Upper lobe of right lung (tissue), 1 donor: ENCODE measurements around the gene GOLGA1. TPM values are rescaled to one million over a fixed set of nuclear protein-coding genes. Genes with fewer than 3 reads are reported as not detected.

Experiments used
- ATAC-seq: fragments of 200-7000 bp; cut with Tn5 transposase; one replicate; pipeline ENCODE4 v1.9.1; 2020; ENCODE audit warnings: mild to moderate bottlenecking, moderate library complexity
- DNase-seq: peaks from one replicate; pipeline ENCODE4 v3.0.0-alpha.2; 2020
- H3K27ac ChIP-seq: fragments of 200-600 bp; one replicate; pipeline ENCODE4 v1.8.0; 2022
- H3K27me3 ChIP-seq: fragments of 200-600 bp; one replicate; pipeline ENCODE4 v1.8.0; 2022; ENCODE audit warnings: mild to moderate bottlenecking
- H3K36me3 ChIP-seq: fragments of 200-600 bp; one replicate; pipeline ENCODE4 v1.8.0; 2022
- H3K4me1 ChIP-seq: fragments of 200-600 bp; one replicate; pipeline ENCODE4 v1.8.0; 2022
- H3K4me3 ChIP-seq: fragments of 200-600 bp; one replicate; pipeline ENCODE4 v1.8.0; 2022; ENCODE audit warnings: mild to moderate bottlenecking
- H3K9me3 ChIP-seq: fragments of 200-600 bp; one replicate; pipeline ENCODE4 v1.8.0; 2022
- intact Hi-C: fragments of 100-400 bp; cut with DNase I; formaldehyde crosslinking; loops from one replicate; pipeline ENCODE4 v1.11.0; 2022
- total RNA-seq: library from RNA; stranded (reverse); fragmentation: NEBNext Ultra II Directional; extraction: Animal tissue kit (Norgen Biotek cat#: 25700); gene quantifications from one replicate; pipeline ENCODE4 v1.2.1, GENCODE V29; 2021
- TF ChIP-seq, protein P1 (sequence below): fragments of 200-600 bp; IDR thresholded peaks from one replicate; pipeline ENCODE4 v1.8.0; 2022; ENCODE audit warnings: antibody characterized with exemption
- donor health status: DM: no; HTN: yes; CAD: no; lungs with severe emphysema.

Gene GOLGA1
- total RNA-seq, 1 donor from 2014 or later = 17.9 TPM

DNA sequence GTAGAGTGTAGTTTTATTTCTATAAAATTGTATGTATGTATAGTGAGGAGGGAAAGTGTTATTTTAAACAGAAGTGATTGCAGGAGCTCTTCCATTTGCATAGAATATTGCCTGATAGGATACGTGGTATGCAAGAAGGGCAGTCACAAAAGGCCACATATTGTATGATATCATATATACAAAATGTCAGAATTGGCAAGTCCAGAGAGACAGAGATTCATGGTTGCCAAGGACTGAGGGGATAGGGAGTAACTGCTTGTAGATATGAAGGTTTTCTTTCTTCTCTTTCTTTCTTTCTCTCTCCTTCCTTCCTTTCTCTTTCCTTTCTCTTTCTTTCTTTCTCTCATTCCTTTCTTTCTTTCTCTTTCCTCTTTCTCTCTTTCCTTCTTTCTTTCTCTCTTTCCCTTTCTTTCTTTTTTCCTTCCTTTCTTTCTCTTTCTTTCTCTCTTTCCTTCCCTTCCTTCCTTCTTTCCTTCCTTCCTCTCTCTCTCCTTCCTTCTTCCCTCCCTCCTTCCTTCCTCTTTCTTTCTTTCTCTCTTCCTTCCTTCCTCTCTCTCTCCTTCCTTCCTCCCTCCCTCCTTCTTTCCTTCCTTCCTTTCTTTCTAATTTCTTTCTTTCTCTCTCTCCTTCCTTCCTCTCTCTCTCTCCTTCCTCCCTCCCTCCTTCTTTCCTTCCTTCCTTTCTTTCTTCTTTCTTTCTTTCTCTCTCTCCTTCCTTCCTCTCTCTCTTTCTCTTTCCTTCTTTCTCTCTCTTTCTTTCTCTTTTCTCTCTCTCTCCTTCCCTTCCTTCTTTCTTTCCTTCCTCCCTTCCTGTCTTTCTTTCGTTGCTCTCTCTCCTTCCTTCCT is 112.2 kb downstream of the GOLGA1 start:
- H3K27ac ChIP-seq = no peak overlapping the region
- H3K4me1 ChIP-seq = peaks cover 8% of the 10 kb centered on the region
- H3K27me3 ChIP-seq = no peaks in the 10 kb centered on the region
- TF ChIP-seq, protein P1, sequence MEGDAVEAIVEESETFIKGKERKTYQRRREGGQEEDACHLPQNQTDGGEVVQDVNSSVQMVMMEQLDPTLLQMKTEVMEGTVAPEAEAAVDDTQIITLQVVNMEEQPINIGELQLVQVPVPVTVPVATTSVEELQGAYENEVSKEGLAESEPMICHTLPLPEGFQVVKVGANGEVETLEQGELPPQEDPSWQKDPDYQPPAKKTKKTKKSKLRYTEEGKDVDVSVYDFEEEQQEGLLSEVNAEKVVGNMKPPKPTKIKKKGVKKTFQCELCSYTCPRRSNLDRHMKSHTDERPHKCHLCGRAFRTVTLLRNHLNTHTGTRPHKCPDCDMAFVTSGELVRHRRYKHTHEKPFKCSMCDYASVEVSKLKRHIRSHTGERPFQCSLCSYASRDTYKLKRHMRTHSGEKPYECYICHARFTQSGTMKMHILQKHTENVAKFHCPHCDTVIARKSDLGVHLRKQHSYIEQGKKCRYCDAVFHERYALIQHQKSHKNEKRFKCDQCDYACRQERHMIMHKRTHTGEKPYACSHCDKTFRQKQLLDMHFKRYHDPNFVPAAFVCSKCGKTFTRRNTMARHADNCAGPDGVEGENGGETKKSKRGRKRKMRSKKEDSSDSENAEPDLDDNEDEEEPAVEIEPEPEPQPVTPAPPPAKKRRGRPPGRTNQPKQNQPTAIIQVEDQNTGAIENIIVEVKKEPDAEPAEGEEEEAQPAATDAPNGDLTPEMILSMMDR = no peak
- no peak overlapping the region for H3K4me3 ChIP-seq
- ATAC-seq (no peak), DNase-seq (no peak)
- H3K9me3 ChIP-seq = no peaks in the 10 kb centered on the region
- no peaks in the 10 kb centered on the region for H3K36me3 ChIP-seq
- intact Hi-C loops = no loop called here

Other genes starting within 250 kb of the GOLGA1 start
- gene NR6A1, start 169.8 kb downstream of the GOLGA1 start, total RNA-seq = 4.0 TPM
- gene OLFML2A, start 163.9 kb downstream of the GOLGA1 start, total RNA-seq = 39.5 TPM
- not detected for gene WDR38, start 87.6 kb downstream of the GOLGA1 start, total RNA-seq
- gene RPL35, start 79.1 kb downstream of the GOLGA1 start, total RNA-seq = 794 TPM
- gene ARPC5L, start 79.0 kb downstream of the GOLGA1 start, total RNA-seq = 42.1 TPM
- gene SCAI, start 202.4 kb upstream of the GOLGA1 start, total RNA-seq = 14.9 TPM
- 42.2 TPM for gene PPP6C, start 248.7 kb upstream of the GOLGA1 start, total RNA-seq